PC-9 (cell line): ENCODE results near the gene GLT8D2. TPM values are rescaled to one million over a fixed set of nuclear protein-coding genes. Genes with fewer than 3 reads are reported as not detected.

Source experiments
- BruUV-seq: library from RNA; stranded (reverse); fragments of 400-500 nt; replicated peaks from 2 replicates; lab custom pipeline; 2021; lab: Mats Ljungman, UMichigan
- CTCF ChIA-PET: fragments of 300-600 bp; sonication (Branson Sonifier 250); formaldehyde crosslinking; loops from one replicate; lab custom pipeline; 2022; ENCODE audit warnings: antibody characterized with exemption; lab: Charles Lee
- POLR2A ChIA-PET: fragments of 300-600 bp; sonication (Branson Sonifier 250); formaldehyde crosslinking; loops from one replicate; lab custom pipeline; 2022; ENCODE audit warnings: antibody characterized with exemption; ENCODE audit not compliant: unreplicated experiment; lab: Charles Lee
- DNase-seq, 2 experiments: peaks; one replicate each; pipeline versions ENCODE4 v3.0.0 to v3.0.0-alpha.2; 2015 to 2022; ENCODE audit warnings: mixed read lengths in 1 of 2
- H2AFZ ChIP-seq: fragments of 200-600 bp; sonication (generic); 2 replicates; pipeline ENCODE4 v1.8.1; 2017; ENCODE audit warnings: antibody characterized with exemption
- H3F3A ChIP-seq: fragments of 200-600 bp; sonication (generic); 2 replicates; pipeline ENCODE4 v1.8.1; 2017; ENCODE audit warnings: antibody characterized with exemption, mild to moderate bottlenecking, low read depth; ENCODE audit not compliant: insufficient read depth
- H3K27ac ChIP-seq: fragments of 200-600 bp; sonication (generic); 2 replicates; pipeline ENCODE4 v1.6.1; 2016; ENCODE audit warnings: mixed run types
- H3K27me3 ChIP-seq: fragments of 200-600 bp; sonication (generic); 2 replicates; pipeline ENCODE4 v1.6.1; 2016; ENCODE audit warnings: low read depth, mixed run types; ENCODE audit not compliant: insufficient read depth
- H3K36me3 ChIP-seq: fragments of 200-600 bp; sonication (generic); 2 replicates; pipeline ENCODE4 v1.6.1; 2016; ENCODE audit warnings: low read depth, mixed run types
- H3K4me1 ChIP-seq: fragments of 200-600 bp; sonication (generic); replicated peaks from 2 replicates; pipeline ENCODE4 v1.6.1; 2016; ENCODE audit warnings: mixed run types; ENCODE audit not compliant: insufficient read depth
- H3K4me2 ChIP-seq: fragments of 200-600 bp; sonication (generic); 2 replicates; pipeline ENCODE4 v1.6.1; 2017; ENCODE audit warnings: mixed run types
- H3K4me3 ChIP-seq: fragments of 200-600 bp; sonication (generic); 2 replicates; pipeline ENCODE4 v1.6.1; 2016; ENCODE audit warnings: mixed run types
- H3K79me2 ChIP-seq: fragments of 200-600 bp; sonication (generic); 2 replicates; pipeline ENCODE4 v1.6.1; 2017; ENCODE audit warnings: low read depth, mixed run types
- H3K9me2 ChIP-seq: fragments of 200-600 bp; sonication (generic); 2 replicates; pipeline ENCODE4 v1.8.1; 2017; ENCODE audit warnings: mild to moderate bottlenecking; ENCODE audit not compliant: insufficient read depth
- H3K9me3 ChIP-seq: fragments of 200-600 bp; sonication (generic); 2 replicates; pipeline ENCODE4 v1.8.1; 2016; ENCODE audit warnings: low read depth; ENCODE audit not compliant: insufficient read depth
- H4K20me1 ChIP-seq: fragments of 200-600 bp; sonication (generic); 2 replicates; pipeline ENCODE4 v1.8.1; 2017; ENCODE audit not compliant: insufficient read depth
- CTCF ChIP-seq: fragments of 200-600 bp; sonication (generic); conservative IDR thresholded peaks from 2 replicates; pipeline ENCODE4 v1.6.1; 2017; ENCODE audit warnings: mixed run types, antibody characterized with exemption, mild to moderate bottlenecking, moderate library complexity
- EZH2 ChIP-seq: fragments of 200-600 bp; sonication (generic); IDR thresholded peaks from 2 replicates; pipeline ENCODE4 v1.8.0; 2017; ENCODE audit warnings: antibody characterized with exemption, low read depth
- intact Hi-C: fragments of 100-400 bp; cut with micrococcal nuclease; formaldehyde crosslinking; loops from one replicate; pipeline ENCODE4 v1.10.0; 2022; ENCODE audit not compliant: unreplicated experiment
- total RNA-seq: library from RNA; stranded (reverse); gene quantifications from 2 replicates; pipeline ENCODE4 v1.2.3, GENCODE V29; 2021

GLT8D2 gene
- total RNA-seq, 1 experiment from 2014 or later = 0.31 TPM

GRCh38 chr12:103969391-103969790 lies 80.6 kb downstream of the GLT8D2 start:
- no peak overlapping the region for H3K4me3 ChIP-seq
- H4K20me1 ChIP-seq = peaks cover 59% of the 10 kb centered on the region
- no peaks in the 10 kb centered on the region for H3K9me3 ChIP-seq
- POLR2A ChIA-PET = interaction anchor here (0.5 to 0.6 kb wide), 2 partner anchors 18 to 167 kb away, joined by 3 to 4 read pairs; no protein-coding TSS in a partner anchor
- no peak for TF ChIP-seq EZH2
- TF ChIP-seq CTCF = no peak
- intact Hi-C loops = loop anchor here (5.0 kb wide), 1 partner anchor 138 kb away; no protein-coding TSS in a partner anchor
- H2AFZ ChIP-seq = no peak overlapping the region
- CTCF ChIA-PET = no interaction called here
- H3K27ac ChIP-seq = peak overlapping the region; percentile 11; the same call in 1 of the 2 replicates
- H3F3A ChIP-seq = peaks cover 11% of the 10 kb centered on the region
- peak overlapping the region; percentile 28 for H3K4me2 ChIP-seq
- peak in 1 of 2 experiments; percentile 66 for DNase-seq
- no peaks in the 10 kb centered on the region for H3K27me3 ChIP-seq
- H3K79me2 ChIP-seq = peaks cover 92% of the 10 kb centered on the region
- no peaks in the 10 kb centered on the region for H3K9me2 ChIP-seq
- BruUV-seq = no TSS peak
- peaks cover 37% of the 10 kb centered on the region for H3K4me1 ChIP-seq
- peaks cover 24% of the 10 kb centered on the region; the same call in 1 of the 2 replicates for H3K36me3 ChIP-seq

DNA sequence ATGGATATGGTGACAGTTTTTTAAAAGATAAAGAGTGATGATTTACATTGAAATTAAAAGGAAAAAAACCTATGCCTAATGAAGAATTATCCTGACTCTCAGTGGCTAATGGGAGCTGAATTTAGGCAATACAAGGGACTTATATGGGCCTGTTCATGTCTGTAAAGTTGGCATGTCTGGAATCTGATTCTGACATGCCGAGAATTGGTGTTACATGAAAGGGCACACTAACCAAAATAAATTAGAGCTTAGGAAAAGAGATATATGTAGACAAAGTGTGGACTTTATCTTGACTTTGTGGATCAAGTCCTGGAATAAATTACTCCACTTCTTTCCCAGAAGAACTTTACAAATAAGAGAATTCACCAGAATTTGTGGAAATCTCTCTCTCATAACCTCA lies 83.3 kb downstream of the GLT8D2 start:
- Histone ChIP-seq H3K36me3 (peaks cover 22% of the 10 kb centered on the region; the same call in 1 of the 2 replicates), H2AFZ (no peak overlapping the region), H3K9me2 (no peaks in the 10 kb centered on the region), H4K20me1 (peaks cover 44% of the 10 kb centered on the region), H3F3A (peaks cover 9% of the 10 kb centered on the region), H3K79me2 (peaks cover 80% of the 10 kb centered on the region), H3K27ac (peak overlapping the region; percentile 80; the same call in 1 of the 2 replicates), H3K27me3 (no peaks in the 10 kb centered on the region), H3K4me1 (peaks cover 40% of the 10 kb centered on the region), H3K4me3 (peak overlapping the region; percentile 89), H3K9me3 (no peaks in the 10 kb centered on the region), H3K4me2 (peak overlapping the region; percentile 99)
- ChIA-PET CTCF (no interaction called here), POLR2A (no interaction called here)
- no peak for TF ChIP-seq EZH2
- TF ChIP-seq CTCF = no peak
- BruUV-seq = no TSS peak
- intact Hi-C loops = loop anchor here (5.0 kb wide), 1 partner anchor 141 kb away; no protein-coding TSS in a partner anchor
- DNase-seq = no peak

- Histone ChIP-seq H2AFZ (peak within 1 kb of the TSS; percentile 99), H3K79me2 (peaks cover 71% of the 10 kb centered on the region), H3K9me3 (no peaks in the 10 kb centered on the region), H4K20me1 (peaks cover 35% of the 10 kb centered on the region), H3K9me2 (no peaks in the 10 kb centered on the region), H3K4me3 (peak within 1 kb of the TSS; percentile 89), H3K4me1 (peaks cover 40% of the 10 kb centered on the region), H3F3A (peaks cover 9% of the 10 kb centered on the region), H3K27me3 (no peaks in the 10 kb centered on the region), H3K27ac (peak within 1 kb of the TSS; percentile 80), H3K36me3 (peaks cover 22% of the 10 kb centered on the region; the same call in 1 of the 2 replicates), H3K4me2 (peak within 1 kb of the TSS; percentile 99)
- intact Hi-C loops = loop anchor here (1.0 to 5.0 kb wide), 3 partner anchors 9 to 141 kb away; partner anchors contain the start of gene HSP90B1
- no TSS peak for BruUV-seq
- DNase-seq = peak; percentile 95
- POLR2A ChIA-PET = interaction anchor here (0.5 to 1.1 kb wide), 4 partner anchors 9 to 1257 kb away, joined by 3 to 19 read pairs (median 4); no protein-coding TSS in a partner anchor
- TF ChIP-seq EZH2 = no peak
- no peak; the same call in 1 of the 2 replicates for TF ChIP-seq CTCF
- CTCF ChIA-PET = interaction anchor here (0.6 kb wide), 1 partner anchor 121 kb away, joined by 3 read pairs; no protein-coding TSS in a partner anchor
Measured at GRCh38 chr12:103965590-103966504, 84.1 kb downstream of the GLT8D2 start, which contains the start of gene TDG. TDG (plus strand) TSS chr12:103965872; CDS start chr12:103966038, 166 bp downstream.
